Posterior cingulate gyrus (tissue), 11 donors: ENCODE measurements around the gene ADIRF.
"Not testable (repeated sequence)": the region's sequence is repeated elsewhere in the genome, so short reads cannot be mapped to it uniquely, and the experiment has no call there.

Experiments used
- DNase-seq, 10 donors: peaks; one replicate each; pipeline versions ENCODE4 v3.0.0 to v3.0.0-alpha.2; 2020 to 2021; ENCODE audit warnings: mixed read lengths in 3 of 10
- intact Hi-C: fragments of 100-400 bp; cut with DNase I; formaldehyde crosslinking; loops from one replicate; pipeline ENCODE4 v1.15.1; 2023

ADIRF gene

DNA sequence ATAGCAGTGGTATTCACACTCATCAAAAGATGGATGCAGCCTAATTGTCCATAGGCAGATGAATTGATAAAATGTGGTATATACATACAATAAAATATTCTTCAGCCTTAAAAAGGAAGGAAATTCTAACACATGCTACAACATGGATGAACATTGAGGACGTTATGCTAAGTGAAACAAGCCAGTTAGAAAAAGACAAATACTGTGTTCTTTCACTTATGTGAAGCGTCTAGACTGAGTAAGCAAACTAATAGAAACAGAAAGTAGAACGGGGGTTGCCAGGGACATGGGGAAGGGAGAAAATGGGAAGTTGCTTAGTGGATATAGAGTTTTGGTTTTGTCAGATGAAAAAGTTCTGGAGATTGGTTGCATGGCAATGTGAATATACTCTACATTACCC lies 45.2 kb downstream of the ADIRF start:
- DNase-seq, intact Hi-C loops: not testable (repeated sequence)

DNA sequence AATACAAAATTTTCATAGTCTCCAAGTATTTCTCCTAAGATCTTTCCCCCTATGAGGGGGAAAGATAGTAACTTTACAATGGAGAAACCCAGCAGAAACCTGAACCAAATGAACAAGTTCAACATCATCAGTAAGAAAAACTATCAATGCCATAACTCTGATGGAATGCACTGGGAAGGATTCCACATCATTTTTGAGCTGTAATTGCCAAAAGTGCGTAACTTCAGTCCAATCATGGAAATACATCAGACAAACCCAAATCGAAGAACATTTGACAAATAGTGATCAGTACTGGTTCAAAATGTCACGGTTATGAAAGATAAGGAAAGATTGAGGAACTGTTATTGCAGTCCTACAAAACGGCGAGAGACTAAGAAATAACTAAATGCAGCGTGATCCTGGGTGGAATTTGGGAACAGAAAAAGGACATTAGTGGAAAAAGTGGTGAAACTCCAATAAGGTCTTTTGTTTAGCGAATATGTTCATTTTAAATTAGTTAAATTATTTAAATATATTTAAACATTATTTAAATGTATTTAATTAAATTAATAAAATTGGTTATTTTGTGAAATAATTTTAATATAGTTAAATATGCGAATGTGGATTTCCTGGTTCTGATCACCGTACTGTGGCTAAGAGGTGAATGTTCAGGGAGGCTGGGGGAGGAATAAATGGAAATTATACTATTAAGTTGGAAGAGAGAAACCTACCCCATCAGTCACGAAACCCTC lies 46.9 kb downstream of the ADIRF start:
- intact Hi-C loops, DNase-seq: not testable (repeated sequence)

DNA sequence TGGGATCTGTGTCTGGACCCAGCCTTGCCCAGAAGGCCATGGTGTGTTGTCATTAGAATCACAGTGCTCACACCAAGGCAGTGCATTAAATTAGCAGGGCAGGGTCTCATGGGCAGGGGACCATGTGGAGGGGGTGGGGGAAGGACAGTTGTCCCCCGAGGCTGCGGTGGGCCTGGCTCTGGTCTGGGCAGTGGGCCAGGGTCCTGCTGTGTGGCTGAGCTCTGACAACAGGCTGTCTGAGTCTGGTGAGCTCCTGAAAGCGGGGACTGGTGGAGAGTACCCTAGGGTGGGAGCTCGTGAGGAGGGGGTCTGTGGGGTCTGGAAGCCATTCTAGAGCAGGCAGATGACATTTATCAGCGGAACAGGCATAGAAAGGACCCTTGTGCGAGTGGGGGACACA lies 49.8 kb downstream of the ADIRF start:
- intact Hi-C loops = not testable (repeated sequence)
- DNase-seq = peak in 1 of 10 donors; percentile 52

DNA sequence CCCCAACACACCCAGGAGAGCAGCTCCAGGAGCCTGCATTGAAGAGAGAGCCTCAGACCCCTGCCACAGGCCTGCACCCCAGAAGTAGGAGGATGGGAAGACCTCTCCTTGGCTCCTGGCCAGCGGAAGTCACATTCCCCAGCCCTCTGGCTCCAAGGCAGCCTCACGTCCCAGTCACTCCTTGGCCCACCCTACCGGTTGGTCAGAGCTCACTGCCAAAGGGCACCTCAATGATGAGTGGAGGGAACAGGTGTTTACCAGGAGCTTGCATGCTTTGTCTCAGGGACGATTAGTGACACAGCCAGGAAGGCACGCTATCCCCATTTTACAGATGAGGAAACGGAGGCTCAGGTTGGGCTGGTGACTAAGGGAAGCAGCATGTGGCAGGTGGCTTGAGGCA lies 50.8 kb downstream of the ADIRF start:
- DNase-seq, intact Hi-C loops: not testable (repeated sequence)

DNA sequence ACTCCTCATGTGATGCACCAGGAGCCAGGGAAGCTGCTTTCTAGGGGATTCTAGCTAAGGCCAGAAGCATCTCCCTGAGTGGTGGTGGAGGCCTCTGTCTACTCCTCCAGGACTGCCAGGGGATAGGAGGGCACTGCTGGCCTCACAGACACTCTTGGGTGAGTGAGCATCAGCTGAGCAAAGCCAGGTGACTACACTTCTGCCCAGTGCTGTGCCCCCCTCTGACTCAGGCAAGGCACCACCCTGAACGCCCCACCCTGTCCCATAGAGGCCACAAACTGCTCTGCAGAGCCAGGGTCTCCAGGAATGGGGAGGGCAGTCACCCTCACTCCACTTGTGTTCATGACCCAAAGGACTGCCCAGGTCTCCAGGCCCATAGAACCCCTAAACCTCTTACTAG lies 51.2 kb downstream of the ADIRF start:
- intact Hi-C loops, DNase-seq: not testable (repeated sequence)

DNA sequence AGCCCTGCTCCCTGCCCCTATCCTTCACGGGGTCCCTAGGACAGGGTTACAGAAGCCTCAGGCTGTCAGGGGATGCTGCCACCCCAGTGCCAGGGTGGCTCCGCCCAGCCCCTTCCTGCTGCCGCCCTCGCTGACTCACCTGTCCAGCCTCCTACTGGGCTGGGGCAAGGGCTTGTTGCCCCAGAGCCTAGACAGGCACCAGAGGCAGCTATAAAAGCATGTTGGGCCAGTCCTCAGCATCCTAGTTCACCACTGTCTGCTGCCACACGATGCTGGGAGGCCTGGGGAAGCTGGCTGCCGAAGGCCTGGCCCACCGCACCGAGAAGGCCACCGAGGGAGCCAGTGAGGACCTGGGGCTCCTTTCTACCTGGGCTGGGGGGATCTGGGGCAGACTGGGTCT lies 51.8 kb downstream of the ADIRF start, which contains the start of gene FAM25A:
FAM25A (plus strand) TSS at position 239 of the 400 bp plus-strand sequence; CDS start at position 270, 31 bp downstream.
- DNase-seq = not testable (repeated sequence)

More for the DNA sequence above, 51.8 kb downstream of the ADIRF start, which contains the start of gene FAM25A:
- intact Hi-C loops = not testable (repeated sequence)
